ENCODE measurements around the gene FRAT2. TPM values are rescaled to one million over a fixed set of nuclear protein-coding genes. Genes with fewer than 3 reads are reported as not detected.

FRAT2 gene
- total RNA-seq, 1 experiment from 2014 or later: 16.6 TPM

DNA sequence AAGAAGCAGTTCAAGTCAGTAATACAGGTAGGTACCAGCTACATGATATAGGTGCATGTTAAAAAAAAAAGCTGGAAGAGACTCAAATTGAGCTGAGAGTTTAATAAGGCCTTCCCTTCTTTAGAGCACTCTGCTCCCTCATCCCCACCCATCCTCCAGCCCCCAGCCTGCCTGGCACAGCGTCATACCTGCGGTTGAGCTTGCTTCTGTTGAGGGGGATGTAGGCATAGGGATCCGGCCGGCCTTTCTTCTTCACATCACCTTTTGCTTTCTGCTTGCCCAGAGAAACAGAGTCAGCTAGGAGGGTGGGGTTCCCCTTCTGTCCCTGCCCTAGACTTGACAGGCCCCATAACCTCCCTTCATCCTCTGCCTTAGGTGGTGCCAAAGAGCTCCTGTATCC, 23.8 kb upstream of the FRAT2 start:
- peaks cover 24% of the 10 kb centered on the region for H3K36me3 Mint-ChIP-seq (ENCODE audit: insufficient read depth, unreplicated experiment)
- no peak for DNase-seq
- Histone ChIP-seq H3K9me3 (no peaks in the 10 kb centered on the region), H3K4me1 (no peaks in the 10 kb centered on the region), H3K36me3 (ENCODE audit: control insufficient read depth, insufficient read depth, low read length) (no peaks in the 10 kb centered on the region), H3K27me3 (replicated peaks; ENCODE audit: control insufficient read depth, insufficient read depth, low read length) (no peaks in the 10 kb centered on the region), H3K4me3 (ENCODE audit: low read depth, low read length) (no peak overlapping the region)
- ChIA-PET POLR2A (no interaction called here), CTCF (no interaction called here)
- no peaks in the 10 kb centered on the region for H3K27me3 Mint-ChIP-seq (ENCODE audit: insufficient read depth, unreplicated experiment)
- no peaks in the 10 kb centered on the region for H3K4me1 Mint-ChIP-seq (ENCODE audit: low read depth, unreplicated experiment)
- no peaks in the 10 kb centered on the region for H3K9me3 Mint-ChIP-seq (ENCODE audit: unreplicated experiment)
- intact Hi-C loops (cut with micrococcal nuclease; ENCODE audit: unreplicated experiment): no loop called here
- BruUV-seq (replicated peaks): no TSS peak
- TF ChIP-seq, protein P1, sequence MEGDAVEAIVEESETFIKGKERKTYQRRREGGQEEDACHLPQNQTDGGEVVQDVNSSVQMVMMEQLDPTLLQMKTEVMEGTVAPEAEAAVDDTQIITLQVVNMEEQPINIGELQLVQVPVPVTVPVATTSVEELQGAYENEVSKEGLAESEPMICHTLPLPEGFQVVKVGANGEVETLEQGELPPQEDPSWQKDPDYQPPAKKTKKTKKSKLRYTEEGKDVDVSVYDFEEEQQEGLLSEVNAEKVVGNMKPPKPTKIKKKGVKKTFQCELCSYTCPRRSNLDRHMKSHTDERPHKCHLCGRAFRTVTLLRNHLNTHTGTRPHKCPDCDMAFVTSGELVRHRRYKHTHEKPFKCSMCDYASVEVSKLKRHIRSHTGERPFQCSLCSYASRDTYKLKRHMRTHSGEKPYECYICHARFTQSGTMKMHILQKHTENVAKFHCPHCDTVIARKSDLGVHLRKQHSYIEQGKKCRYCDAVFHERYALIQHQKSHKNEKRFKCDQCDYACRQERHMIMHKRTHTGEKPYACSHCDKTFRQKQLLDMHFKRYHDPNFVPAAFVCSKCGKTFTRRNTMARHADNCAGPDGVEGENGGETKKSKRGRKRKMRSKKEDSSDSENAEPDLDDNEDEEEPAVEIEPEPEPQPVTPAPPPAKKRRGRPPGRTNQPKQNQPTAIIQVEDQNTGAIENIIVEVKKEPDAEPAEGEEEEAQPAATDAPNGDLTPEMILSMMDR (IDR thresholded peaks at IDR 0.05; ENCODE audit: insufficient read depth in 1 of 2, low read depth in 1 of 2, low read length in 1 of 2, severe bottlenecking in 1 of 2, unreplicated experiment in 1 of 2): no peak
- H3K4me3 Mint-ChIP-seq (ENCODE audit: unreplicated experiment): no peak overlapping the region
- H3K27ac Mint-ChIP-seq (ENCODE audit: unreplicated experiment): no peak overlapping the region

GRCh38 chr10:97356918-97357317, 22.4 kb upstream of the FRAT2 start:
- no peaks in the 10 kb centered on the region for H3K9me3 ChIP-seq
- no peak overlapping the region for H3K4me3 Mint-ChIP-seq (ENCODE audit: unreplicated experiment)
- H3K27ac Mint-ChIP-seq (ENCODE audit: unreplicated experiment): no peak overlapping the region
- no peaks in the 10 kb centered on the region for H3K4me1 ChIP-seq
- POLR2A ChIA-PET: no interaction called here
- H3K4me3 ChIP-seq (ENCODE audit: low read depth, low read length): no peak overlapping the region
- intact Hi-C loops (cut with micrococcal nuclease; ENCODE audit: unreplicated experiment): no loop called here
- no peaks in the 10 kb centered on the region for H3K27me3 ChIP-seq (replicated peaks; ENCODE audit: control insufficient read depth, insufficient read depth, low read length)
- DNase-seq: no peak
- H3K36me3 ChIP-seq (ENCODE audit: control insufficient read depth, insufficient read depth, low read length): no peaks in the 10 kb centered on the region
- no peaks in the 10 kb centered on the region for H3K4me1 Mint-ChIP-seq (ENCODE audit: low read depth, unreplicated experiment)
- CTCF ChIA-PET: interaction anchor here (1.8 kb wide), 1 partner anchor 78 kb away, joined by 10 read pairs; no protein-coding TSS in a partner anchor
- BruUV-seq (replicated peaks): no TSS peak
- H3K9me3 Mint-ChIP-seq (ENCODE audit: unreplicated experiment): no peaks in the 10 kb centered on the region
- H3K27me3 Mint-ChIP-seq (ENCODE audit: insufficient read depth, unreplicated experiment): no peaks in the 10 kb centered on the region
- peaks cover 23% of the 10 kb centered on the region for H3K36me3 Mint-ChIP-seq (ENCODE audit: insufficient read depth, unreplicated experiment)
- TF ChIP-seq, protein P1 (IDR thresholded peaks at IDR 0.05; ENCODE audit: insufficient read depth in 1 of 2, low read depth in 1 of 2, low read length in 1 of 2, severe bottlenecking in 1 of 2, unreplicated experiment in 1 of 2): no peak

GRCh38 chr10:97356318-97356914, 21.9 kb upstream of the FRAT2 start:
- ChIA-PET POLR2A (no interaction called here), CTCF (interaction anchor here (0.8 to 1.8 kb wide), 2 partner anchors 78 to 283 kb away, joined by 3 to 10 read pairs; no protein-coding TSS in a partner anchor)
- TF ChIP-seq, protein P1 (IDR thresholded peaks at IDR 0.05; ENCODE audit: insufficient read depth in 1 of 2, low read depth in 1 of 2, low read length in 1 of 2, severe bottlenecking in 1 of 2, unreplicated experiment in 1 of 2): no peak
- H3K36me3 ChIP-seq (ENCODE audit: control insufficient read depth, insufficient read depth, low read length): no peaks in the 10 kb centered on the region
- Mint-ChIP-seq H3K4me3 (ENCODE audit: unreplicated experiment) (no peak overlapping the region), H3K4me1 (ENCODE audit: low read depth, unreplicated experiment) (no peaks in the 10 kb centered on the region), H3K27me3 (ENCODE audit: insufficient read depth, unreplicated experiment) (no peaks in the 10 kb centered on the region), H3K36me3 (ENCODE audit: insufficient read depth, unreplicated experiment) (peaks cover 23% of the 10 kb centered on the region), H3K27ac (ENCODE audit: unreplicated experiment) (no peak overlapping the region), H3K9me3 (ENCODE audit: unreplicated experiment) (no peaks in the 10 kb centered on the region)
- no peaks in the 10 kb centered on the region for H3K4me1 ChIP-seq
- no peaks in the 10 kb centered on the region for H3K9me3 ChIP-seq
- DNase-seq: no peak
- no peak overlapping the region for H3K4me3 ChIP-seq (ENCODE audit: low read depth, low read length)
- no TSS peak for BruUV-seq (replicated peaks)
- intact Hi-C loops (cut with micrococcal nuclease; ENCODE audit: unreplicated experiment): no loop called here
- H3K27me3 ChIP-seq (replicated peaks; ENCODE audit: control insufficient read depth, insufficient read depth, low read length): no peaks in the 10 kb centered on the region

Measured in Caco-2 (cell line).